ENCODE results near the gene ASCC1. TPM values are rescaled to one million over a fixed set of nuclear protein-coding genes. Genes with fewer than 3 reads are reported as not detected.

ASCC1 gene
- total and polyA plus RNA-seq, 2 donors (not counting 1 experiment from before 2014, with no cell fraction given): 17.9 to 28.1 TPM

GRCh38 chr10:72175149-72175548 lies 40.9 kb downstream of the ASCC1 start:
- intact Hi-C loops (cut with micrococcal nuclease): no loop called here
- no peaks in the 10 kb centered on the region for H3K27me3 ChIP-seq (replicated peaks in 1 of 4; ENCODE audit: control extremely low read depth in 1 of 4, control insufficient read depth in 3 of 4, insufficient read depth in 4 of 4, low read length in 3 of 4)
- H3K27ac ChIP-seq (ENCODE audit: low read length in 2 of 2): peak overlapping the region in 1 of 2 donors; percentile 28
- peaks cover 12% of the 10 kb centered on the region in 2 donors for H3K4me1 ChIP-seq (ENCODE audit: control insufficient read depth in 2 of 2, insufficient read depth in 2 of 2, low read length in 2 of 2)
- no peak overlapping the region for H2AFZ ChIP-seq (ENCODE audit: insufficient read depth, low read depth, low read length, poor library complexity, severe bottlenecking)
- ATAC-seq (ENCODE audit: low read depth) (no peak), DNase-seq (no peak)
- no peak overlapping the region for H3K4me2 ChIP-seq (replicated peaks; ENCODE audit: low read depth, low read length, poor library complexity, severe bottlenecking)
- H3K9me3 Mint-ChIP-seq (ENCODE audit: insufficient read depth): no peaks in the 10 kb centered on the region
- H3K4me3 Mint-ChIP-seq: no peak overlapping the region
- H3K9ac ChIP-seq (ENCODE audit: low read length): no peak overlapping the region
- H4K20me1 ChIP-seq (ENCODE audit: control insufficient read depth, insufficient read depth, low read length, poor library complexity, severe bottlenecking): no peaks in the 10 kb centered on the region
- ChIA-PET CTCF (interaction anchor here (0.6 kb wide), 2 partner anchors 79 to 191 kb away, joined by 3 read pairs; no protein-coding TSS in a partner anchor), POLR2A (no interaction called here)
- H3K79me2 ChIP-seq (ENCODE audit: control insufficient read depth, insufficient read depth, low read length): peaks cover 6% of the 10 kb centered on the region
- no peak overlapping the region for H3K4me3 ChIP-seq (ENCODE audit: control extremely low read depth in 1 of 5, extremely low read depth in 1 of 5, insufficient read depth in 1 of 5, low read depth in 2 of 5, low read length in 4 of 5)
- WGBS (ENCODE audit: insufficient coverage): no CpG with 5 or more reads among the region's 1 CpG
- H3K9me3 ChIP-seq (ENCODE audit: control extremely low read depth in 1 of 3, control insufficient read depth in 2 of 3, insufficient read depth in 1 of 3, low read length in 2 of 3): no peaks in the 10 kb centered on the region
- H3K27ac Mint-ChIP-seq: no peak overlapping the region
- peaks cover 4 to 13% of the 10 kb centered on the region in 2 experiments for H3K36me3 ChIP-seq (replicated peaks in 1 of 2; ENCODE audit: control extremely low read depth in 1 of 2, control insufficient read depth in 1 of 2, extremely low read depth in 1 of 2, insufficient read depth in 2 of 2, low read length in 1 of 2)
- TF ChIP-seq EZH2 (IDR thresholded peaks at IDR 0.05; ENCODE audit: borderline replicate concordance, insufficient read depth, low read depth, low read length, poor library complexity, severe bottlenecking): no peak
- no peak for TF ChIP-seq CTCF (IDR thresholded peaks at IDR 0.05)
- peaks cover 14% of the 10 kb centered on the region for H3K4me1 Mint-ChIP-seq
- no peaks in the 10 kb centered on the region for H3K27me3 Mint-ChIP-seq

GRCh38 chr10:72174297-72174662 lies 41.8 kb downstream of the ASCC1 start:
- Histone ChIP-seq H3K9ac (ENCODE audit: low read length) (no peak overlapping the region), H3K27ac (ENCODE audit: low read length in 2 of 2) (peak overlapping the region in 1 of 2 donors; percentile 49), H2AFZ (ENCODE audit: insufficient read depth, low read depth, low read length, poor library complexity, severe bottlenecking) (no peak overlapping the region), H3K4me2 (replicated peaks; ENCODE audit: low read depth, low read length, poor library complexity, severe bottlenecking) (no peak overlapping the region), H3K27me3 (replicated peaks in 1 of 4; ENCODE audit: control extremely low read depth in 1 of 4, control insufficient read depth in 3 of 4, insufficient read depth in 4 of 4, low read length in 3 of 4) (no peaks in the 10 kb centered on the region), H4K20me1 (ENCODE audit: control insufficient read depth, insufficient read depth, low read length, poor library complexity, severe bottlenecking) (no peaks in the 10 kb centered on the region), H3K4me3 (ENCODE audit: control extremely low read depth in 1 of 5, extremely low read depth in 1 of 5, insufficient read depth in 1 of 5, low read depth in 2 of 5, low read length in 4 of 5) (no peak overlapping the region), H3K36me3 (replicated peaks in 1 of 2; ENCODE audit: control extremely low read depth in 1 of 2, control insufficient read depth in 1 of 2, extremely low read depth in 1 of 2, insufficient read depth in 2 of 2, low read length in 1 of 2) (peaks cover 3 to 17% of the 10 kb centered on the region in 2 experiments), H3K79me2 (ENCODE audit: control insufficient read depth, insufficient read depth, low read length) (peaks cover 6% of the 10 kb centered on the region), H3K4me1 (ENCODE audit: control insufficient read depth in 2 of 2, insufficient read depth in 2 of 2, low read length in 2 of 2) (peaks cover 12% of the 10 kb centered on the region in 2 donors), H3K9me3 (ENCODE audit: control extremely low read depth in 1 of 3, control insufficient read depth in 2 of 3, insufficient read depth in 1 of 3, low read length in 2 of 3) (no peaks in the 10 kb centered on the region)
- H3K27ac Mint-ChIP-seq: peak overlapping the region; percentile 44
- no peak for DNase-seq
- H3K27me3 Mint-ChIP-seq: no peaks in the 10 kb centered on the region
- POLR2A ChIA-PET: no interaction called here
- CTCF ChIA-PET: interaction anchor here (0.6 to 1.2 kb wide), 5 partner anchors 19 to 168 kb away, joined by 4 read pairs; no protein-coding TSS in a partner anchor
- TF ChIP-seq EZH2 (IDR thresholded peaks at IDR 0.05; ENCODE audit: borderline replicate concordance, insufficient read depth, low read depth, low read length, poor library complexity, severe bottlenecking): no peak
- H3K4me3 Mint-ChIP-seq: no peak overlapping the region
- H3K4me1 Mint-ChIP-seq: peaks cover 14% of the 10 kb centered on the region
- intact Hi-C loops (cut with micrococcal nuclease): no loop called here
- ATAC-seq (ENCODE audit: low read depth): no peak
- H3K9me3 Mint-ChIP-seq (ENCODE audit: insufficient read depth): no peaks in the 10 kb centered on the region
